NOMO-1 (cell line): ENCODE data around the gene KISS1R.

ENCODE experiments used
- DNase-seq, 2 experiments: peaks; one replicate each; lab custom pipeline; 2025; ENCODE audit not compliant: unreplicated experiment in 2 of 2; lab: John Stamatoyannopoulos, UW

The KISS1R gene

GRCh38 chr19:899336-900042 lies 17.6 kb upstream of the KISS1R start:
- no peak for DNase-seq

GRCh38 chr19:900043-900301 lies 17.2 kb upstream of the KISS1R start:
- DNase-seq: no peak

DNA sequence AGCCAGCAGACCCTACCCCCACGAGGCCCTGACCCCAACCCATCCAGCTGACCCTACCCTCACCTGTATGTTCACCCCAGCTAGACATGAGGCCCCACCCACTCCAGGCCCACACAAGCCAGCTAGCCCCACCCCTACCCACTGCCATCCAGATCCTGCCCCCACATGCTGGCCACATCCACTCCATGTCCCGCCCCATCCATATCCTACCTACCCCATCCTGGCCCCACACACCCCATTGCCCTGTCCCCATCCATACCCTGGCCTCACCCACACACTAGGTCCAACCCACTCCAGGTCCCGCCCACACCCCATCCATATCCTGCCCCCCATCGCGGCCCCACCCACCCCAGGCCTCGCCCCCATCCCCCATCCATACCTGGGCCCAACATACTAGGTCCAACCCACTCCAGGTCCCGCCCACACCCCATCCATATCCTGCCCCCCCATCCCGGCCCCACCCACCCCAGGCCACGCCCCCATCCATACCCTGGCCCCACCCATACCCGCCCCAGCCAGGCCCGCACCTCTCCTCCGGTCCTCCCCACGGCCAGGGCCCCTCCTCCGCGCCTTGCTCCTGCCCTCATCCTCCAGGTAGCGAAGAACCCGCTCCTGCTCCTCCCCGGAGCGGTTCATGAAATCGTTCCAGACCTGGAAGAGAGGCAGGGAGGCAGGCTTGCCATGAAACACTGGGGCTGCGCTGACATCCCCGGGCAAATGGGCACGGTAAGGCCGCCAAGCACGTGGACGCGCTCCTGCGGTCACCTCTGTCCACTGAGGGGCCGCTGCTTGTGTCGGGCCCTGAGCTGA lies 16.6 kb upstream of the KISS1R start:
- DNase-seq: no peak

DNA sequence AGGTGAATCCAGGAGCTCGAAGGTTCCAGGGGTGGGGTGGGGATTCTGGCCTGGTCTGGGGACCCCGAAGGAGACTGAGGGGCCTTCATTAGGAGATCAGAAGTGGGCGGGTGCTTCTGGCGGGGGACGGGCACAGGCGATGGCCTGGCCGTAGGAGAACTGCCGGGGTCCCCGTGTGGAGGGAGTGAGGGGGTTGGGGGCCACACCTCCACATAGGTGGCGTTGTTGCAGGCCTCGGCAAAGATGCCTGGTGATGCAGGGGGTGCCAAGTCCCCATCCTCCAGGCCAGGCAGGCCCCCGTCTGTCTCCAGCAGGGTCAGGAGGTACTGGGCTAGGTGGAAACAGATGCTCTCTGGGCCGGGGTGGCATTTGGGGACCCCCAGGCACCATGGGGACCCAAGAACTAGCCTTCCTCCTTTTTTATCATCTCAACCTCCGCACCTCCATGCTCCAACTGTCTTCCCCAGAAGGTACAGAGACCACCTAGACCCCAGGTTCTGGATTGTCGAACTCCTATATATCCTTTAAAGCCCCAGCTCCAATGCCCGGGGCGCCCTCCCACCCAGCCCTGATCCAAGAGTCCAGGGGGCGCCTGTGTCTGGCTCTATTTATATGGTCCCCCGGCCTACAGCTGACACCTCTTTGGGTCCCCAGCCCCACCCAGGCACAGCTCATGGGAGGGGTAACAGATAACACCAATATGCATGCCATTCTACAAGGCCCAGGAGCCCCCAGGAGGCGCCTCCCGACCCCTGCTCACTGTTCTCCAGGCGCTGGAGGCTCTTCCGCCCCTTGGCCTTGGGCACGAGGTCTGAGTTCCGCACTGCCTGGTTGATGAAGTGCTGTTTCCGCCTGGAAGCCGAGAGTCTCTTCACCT lies 15.7 kb upstream of the KISS1R start:
- DNase-seq: no peak

DNA sequence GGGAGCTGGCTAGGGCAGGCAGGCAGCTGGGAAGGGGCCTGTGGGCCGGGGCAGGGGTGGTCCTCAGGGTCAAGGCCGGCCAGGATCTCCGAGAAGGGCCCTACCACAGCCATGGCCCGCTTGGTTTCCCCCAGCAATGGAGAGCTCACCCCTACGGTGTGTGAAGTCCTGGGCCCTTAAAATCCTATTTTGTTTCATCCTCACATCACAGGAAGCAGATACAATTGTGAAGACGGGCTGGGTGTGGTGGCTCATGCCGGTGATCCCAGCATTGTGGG lies 15.1 kb upstream of the KISS1R start:
- DNase-seq: no peak

DNA sequence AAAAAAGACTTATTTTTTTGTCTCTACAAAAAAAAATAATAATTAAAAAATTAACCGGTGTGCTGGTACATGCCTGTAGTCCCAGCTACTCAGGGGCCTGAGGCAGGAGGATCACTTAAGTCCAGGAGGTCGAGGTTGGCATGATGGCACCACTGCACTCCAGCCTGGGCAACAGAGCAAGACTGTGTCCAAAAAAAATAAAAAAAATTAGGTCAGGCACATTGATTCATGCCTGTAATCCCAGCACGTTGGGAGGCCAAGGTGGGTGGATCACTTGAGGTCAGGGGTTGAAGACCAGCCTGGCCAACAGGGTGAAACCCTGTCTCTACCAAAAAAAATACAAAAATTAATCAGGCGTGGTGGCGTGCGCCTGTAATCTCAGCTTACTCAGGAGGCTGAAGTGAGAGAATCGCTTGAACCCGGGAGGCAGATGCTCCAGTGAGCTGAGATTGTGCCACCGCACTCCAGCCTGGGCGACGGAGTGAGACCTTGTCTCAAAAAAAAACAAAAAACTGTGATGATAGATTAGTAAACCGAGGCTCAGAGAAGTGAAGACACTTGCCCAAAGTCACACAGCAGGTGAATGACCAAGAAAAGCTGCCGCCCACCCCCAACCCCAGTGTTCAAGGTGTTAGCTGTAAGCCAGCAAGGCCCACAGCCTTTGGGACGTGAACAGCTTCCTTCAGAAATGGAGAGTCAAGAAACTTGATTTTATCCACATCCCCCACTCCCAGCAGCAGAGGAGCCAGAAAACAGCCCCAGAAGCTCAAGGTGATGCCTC lies 14.5 kb upstream of the KISS1R start:
- no peak for DNase-seq

GRCh38 chr19:903266-903797 lies 13.8 kb upstream of the KISS1R start:
- no peak for DNase-seq

DNA sequence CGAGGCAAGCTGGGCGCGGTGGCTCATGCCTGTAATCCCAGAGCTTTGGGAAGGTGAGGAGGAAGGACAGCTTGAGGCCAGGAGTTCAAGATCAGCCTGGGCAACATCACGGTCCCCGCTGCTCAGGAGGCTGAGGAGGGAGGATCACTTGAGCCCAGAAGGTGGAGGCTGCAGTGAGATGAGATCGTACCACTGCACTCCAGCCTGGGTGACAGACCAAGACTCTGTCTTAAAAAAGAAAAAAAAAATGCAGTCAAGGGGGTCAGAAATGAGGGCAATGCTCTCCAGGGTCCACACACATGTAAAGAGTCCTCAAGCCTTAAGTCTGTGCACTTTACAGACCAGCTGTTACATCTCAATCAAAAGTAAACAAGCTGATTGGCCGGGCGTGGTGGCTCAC lies 12.6 kb upstream of the KISS1R start:
- no peak for DNase-seq

- DNase-seq: no peak
Observed at GRCh38 chr19:906480-906879, 10.7 kb upstream of the KISS1R start.

GRCh38 chr19:907183-907853 lies 9.8 kb upstream of the KISS1R start:
- no peak for DNase-seq

- DNase-seq: no peak
Observed at GRCh38 chr19:911197-912033, 5.7 kb upstream of the KISS1R start.

- no peak for DNase-seq
Observed at GRCh38 chr19:912181-913079, 4.7 kb upstream of the KISS1R start.

- DNase-seq: peak; percentile 56 to 80
Observed at GRCh38 chr19:913080-913748, 3.9 kb upstream of the KISS1R start, which contains the start of gene R3HDM4. Gene R3HDM4, minus strand, starts transcription at chr19:913219. Its CDS starts 62 bp downstream, at chr19:913157.

DNA sequence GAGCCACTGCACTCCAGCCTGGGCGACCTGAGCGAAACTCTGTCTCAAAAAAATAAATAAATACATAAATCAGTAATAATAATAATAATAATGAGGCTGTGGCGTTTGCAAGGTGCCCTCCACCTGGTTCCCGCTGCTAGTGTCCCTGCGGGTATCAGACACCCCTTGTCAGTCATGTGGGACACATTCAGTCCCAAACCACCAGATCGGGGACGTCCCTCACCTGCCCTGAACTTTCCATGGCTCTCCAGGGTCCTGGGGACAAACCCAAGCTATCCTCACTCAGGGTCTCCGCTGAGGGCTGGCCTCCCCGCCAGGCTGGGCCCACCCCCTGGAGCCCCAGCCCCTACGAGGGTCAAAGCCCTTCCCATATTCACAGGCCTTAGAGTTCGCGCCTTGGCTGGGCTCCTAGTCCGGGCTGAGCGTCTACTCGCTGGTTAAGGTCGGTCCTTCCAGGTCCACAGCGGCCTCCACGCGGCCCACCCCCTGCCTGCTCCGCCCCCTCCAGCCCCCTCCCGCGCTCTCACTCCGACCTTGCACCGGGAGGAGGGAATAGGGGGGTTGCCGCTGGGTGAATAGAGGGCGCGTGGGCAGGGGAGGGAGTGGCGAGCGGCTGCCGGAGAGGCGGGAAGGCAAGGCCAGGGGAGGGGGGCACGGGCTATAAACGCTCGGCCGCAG lies 349 bp upstream of the KISS1R start:
- DNase-seq: no peak

DNA sequence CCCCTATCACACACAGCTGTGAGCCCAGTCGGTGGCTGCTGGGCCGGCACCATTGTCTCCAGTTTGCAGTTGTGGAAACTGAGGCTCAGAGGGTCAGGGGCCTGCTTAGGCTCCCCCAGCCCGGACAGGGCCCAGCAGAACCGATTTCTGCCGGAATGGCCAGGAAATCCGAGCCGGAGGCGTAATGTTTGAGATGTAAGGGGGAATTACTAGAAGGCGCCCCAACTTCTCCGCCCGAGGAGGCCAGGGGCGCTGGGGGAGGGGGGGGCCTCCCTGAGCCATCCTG lies 962 bp downstream of the KISS1R start:
- no peak for DNase-seq

GRCh38 chr19:918481-919198 lies 1.5 kb downstream of the KISS1R start:
- DNase-seq: no peak
